Neural progenitor cell (in vitro differentiated cells): ENCODE measurements around the gene UBE2E1.

ENCODE experiments used
- CTCF ChIP-seq: fragments of 200-600 bp; sonication (generic); IDR thresholded peaks from 2 replicates; pipeline ENCODE4 v1.5.1; 2017; ENCODE audit warnings: antibody characterized with exemption, mild to moderate bottlenecking
- EZH2 ChIP-seq: fragments of 200-600 bp; sonication (generic); IDR thresholded peaks from 2 replicates; pipeline ENCODE4 v1.6.1; 2017; ENCODE audit warnings: antibody characterized with exemption, mild to moderate bottlenecking, moderate library complexity
- EZH2phosphoT487 ChIP-seq: fragments of 200-600 bp; sonication (generic); IDR thresholded peaks from 2 replicates; pipeline ENCODE4 v1.6.1; 2017; ENCODE audit warnings: antibody characterized with exemption

GRCh38 chr3:23861689-23862088 lies 55.9 kb downstream of the UBE2E1 start:
- TF ChIP-seq CTCF (no peak), EZH2phosphoT487 (no peak), EZH2 (no peak)
